Endothelial cell of umbilical vein (primary cell): ENCODE data around the gene HTT.

Experiments
- CTCF ChIP-seq, 2 donors: IDR thresholded peaks; 1 replicate in 1 of 2; 2 replicates in 1 of 2; pipeline ENCODE4 v1.5.1; 2011; ENCODE audit warnings: low read length in 2 of 2, mild to moderate bottlenecking in 2 of 2, moderate library complexity in 2 of 2, control low read depth in 1 of 2, inconsistent platforms in 1 of 2, low read depth in 1 of 2; ENCODE audit not compliant: insufficient read depth in 1 of 2; ENCODE audit errors: extremely low read depth in 1 of 2
- MAX ChIP-seq: IDR thresholded peaks from 2 replicates; pipeline ENCODE4 v1.6.1; 2011; ENCODE audit not compliant: insufficient read depth, insufficient read length
- POLR2A ChIP-seq: IDR thresholded peaks from 2 replicates; pipeline ENCODE4 v1.6.1; 2012; ENCODE audit warnings: low read depth, mild to moderate bottlenecking, control low read depth, low read length
- POLR2AphosphoS5 ChIP-seq: IDR thresholded peaks from 2 replicates; pipeline ENCODE4 v1.6.1; 2012; ENCODE audit warnings: low read depth, mild to moderate bottlenecking, control low read depth, low read length, moderate library complexity; ENCODE audit not compliant: insufficient read depth

GRCh38 chr4:3116955-3117354, 42.5 kb downstream of the HTT start:
- no peak for TF ChIP-seq CTCF (IDR thresholded peaks at IDR 0.05; ENCODE audit: extremely low read depth in 1 of 2, insufficient read depth in 1 of 2, low read depth in 1 of 2, low read length in 2 of 2)
- TF ChIP-seq POLR2A: no peak
- no peak for TF ChIP-seq POLR2AphosphoS5
- no peak for TF ChIP-seq MAX
